A549 (cell line): Measurements from ENCODE around the gene DNAJB6.

Experiments used
- CBX2 ChIP-seq: fragments of 200-600 bp; sonication (generic); IDR thresholded peaks from 2 replicates; pipeline ENCODE4 v1.6.1; 2016; ENCODE audit warnings: low read depth, mild to moderate bottlenecking, borderline replicate concordance
- CHD2 ChIP-seq: fragments of 150-350 bp; IDR thresholded peaks from 2 replicates; pipeline ENCODE4 v1.6.1; 2014; ENCODE audit warnings: low read length; ENCODE audit not compliant: partially characterized antibody
- KDM1A ChIP-seq: fragments of 200-600 bp; sonication (generic); IDR thresholded peaks from 2 replicates; pipeline ENCODE4 v1.6.1; 2016; ENCODE audit warnings: low read depth, mild to moderate bottlenecking
- MYC ChIP-seq: IDR thresholded peaks from 2 replicates; pipeline ENCODE4 v1.6.1; 2012; ENCODE audit warnings: mild to moderate bottlenecking, inconsistent platforms, low read length, improper control_type of control experiment, borderline replicate concordance
- NFE2L2 ChIP-seq: fragments of 150-350 bp; conservative IDR thresholded peaks from 2 replicates; pipeline ENCODE4 v1.6.1; 2014; ENCODE audit warnings: low read length
- PHF8 ChIP-seq: fragments of 200-600 bp; sonication (generic); IDR thresholded peaks from 2 replicates; pipeline ENCODE4 v1.6.1; 2016; ENCODE audit warnings: low read depth, mild to moderate bottlenecking, antibody characterized with exemption, moderate library complexity, borderline replicate concordance
- POLR2A ChIP-seq: IDR thresholded peaks from 2 replicates; pipeline ENCODE4 v1.6.1; 2012; ENCODE audit warnings: mild to moderate bottlenecking, low read length
- POLR2AphosphoS2 ChIP-seq: conservative IDR thresholded peaks from 2 replicates; pipeline ENCODE4 v1.6.1; 2012; ENCODE audit warnings: low read length, improper control_type of control experiment, inconsistent platforms
- TP53 ChIP-seq: fragments of 250-450 bp; sonication (Bioruptor Pico); IDR thresholded peaks from 2 replicates; pipeline ENCODE4 v1.5.0; 2021; ENCODE audit warnings: mild to moderate bottlenecking, moderate library complexity
- ZNF302 ChIP-seq: fragments of 250-450 bp; sonication (Bioruptor Pico); IDR thresholded peaks from 2 replicates; pipeline ENCODE4 v1.9.0; 2021; ENCODE audit warnings: inconsistent platforms, mild to moderate bottlenecking, moderate library complexity
- TF ChIP-seq, protein P1 (sequence below): IDR thresholded peaks from 2 replicates; pipeline ENCODE4 v1.6.1; 2012
- TF ChIP-seq, protein P2 (sequence below): fragments of >200 bp; sonication (Bioruptor Twin); formaldehyde crosslinking; IDR thresholded peaks from 3 replicates; pipeline ENCODE4 v1.5.1; 2016
- TF ChIP-seq, protein P3 (sequence below): fragments of 200-600 bp; sonication (generic); IDR thresholded peaks from 2 replicates; pipeline ENCODE4 v1.6.1; 2016; ENCODE audit warnings: antibody characterized with exemption, mild to moderate bottlenecking, moderate library complexity

DNA sequence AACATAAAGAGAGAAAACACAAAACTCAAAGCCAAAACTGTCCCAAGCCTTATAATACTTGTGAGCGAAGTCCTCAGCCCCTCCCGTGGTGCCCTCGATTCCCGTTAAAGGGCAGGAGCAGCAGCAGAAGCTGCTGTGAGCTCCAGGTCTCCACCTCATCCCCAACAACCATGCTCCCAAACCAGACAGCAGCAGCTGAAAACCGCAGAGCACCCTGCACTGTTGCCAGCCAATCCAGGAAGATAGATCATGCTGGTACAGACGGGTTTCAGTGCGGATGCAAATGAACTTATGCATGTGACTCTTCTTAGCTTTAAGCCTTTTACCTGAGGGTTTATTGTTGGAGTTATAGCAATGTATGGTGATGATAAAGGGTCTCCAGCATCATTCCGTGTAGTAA lies 97.9 kb downstream of the DNAJB6 start:
- no peak for TF ChIP-seq TP53 (CRISPR knock-in tag)
- TF ChIP-seq, protein P1, sequence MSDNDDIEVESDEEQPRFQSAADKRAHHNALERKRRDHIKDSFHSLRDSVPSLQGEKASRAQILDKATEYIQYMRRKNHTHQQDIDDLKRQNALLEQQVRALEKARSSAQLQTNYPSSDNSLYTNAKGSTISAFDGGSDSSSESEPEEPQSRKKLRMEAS: no peak
- TF ChIP-seq, protein P2, sequence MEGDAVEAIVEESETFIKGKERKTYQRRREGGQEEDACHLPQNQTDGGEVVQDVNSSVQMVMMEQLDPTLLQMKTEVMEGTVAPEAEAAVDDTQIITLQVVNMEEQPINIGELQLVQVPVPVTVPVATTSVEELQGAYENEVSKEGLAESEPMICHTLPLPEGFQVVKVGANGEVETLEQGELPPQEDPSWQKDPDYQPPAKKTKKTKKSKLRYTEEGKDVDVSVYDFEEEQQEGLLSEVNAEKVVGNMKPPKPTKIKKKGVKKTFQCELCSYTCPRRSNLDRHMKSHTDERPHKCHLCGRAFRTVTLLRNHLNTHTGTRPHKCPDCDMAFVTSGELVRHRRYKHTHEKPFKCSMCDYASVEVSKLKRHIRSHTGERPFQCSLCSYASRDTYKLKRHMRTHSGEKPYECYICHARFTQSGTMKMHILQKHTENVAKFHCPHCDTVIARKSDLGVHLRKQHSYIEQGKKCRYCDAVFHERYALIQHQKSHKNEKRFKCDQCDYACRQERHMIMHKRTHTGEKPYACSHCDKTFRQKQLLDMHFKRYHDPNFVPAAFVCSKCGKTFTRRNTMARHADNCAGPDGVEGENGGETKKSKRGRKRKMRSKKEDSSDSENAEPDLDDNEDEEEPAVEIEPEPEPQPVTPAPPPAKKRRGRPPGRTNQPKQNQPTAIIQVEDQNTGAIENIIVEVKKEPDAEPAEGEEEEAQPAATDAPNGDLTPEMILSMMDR: no peak
- no peak for TF ChIP-seq CBX2
- TF ChIP-seq, protein P3, sequence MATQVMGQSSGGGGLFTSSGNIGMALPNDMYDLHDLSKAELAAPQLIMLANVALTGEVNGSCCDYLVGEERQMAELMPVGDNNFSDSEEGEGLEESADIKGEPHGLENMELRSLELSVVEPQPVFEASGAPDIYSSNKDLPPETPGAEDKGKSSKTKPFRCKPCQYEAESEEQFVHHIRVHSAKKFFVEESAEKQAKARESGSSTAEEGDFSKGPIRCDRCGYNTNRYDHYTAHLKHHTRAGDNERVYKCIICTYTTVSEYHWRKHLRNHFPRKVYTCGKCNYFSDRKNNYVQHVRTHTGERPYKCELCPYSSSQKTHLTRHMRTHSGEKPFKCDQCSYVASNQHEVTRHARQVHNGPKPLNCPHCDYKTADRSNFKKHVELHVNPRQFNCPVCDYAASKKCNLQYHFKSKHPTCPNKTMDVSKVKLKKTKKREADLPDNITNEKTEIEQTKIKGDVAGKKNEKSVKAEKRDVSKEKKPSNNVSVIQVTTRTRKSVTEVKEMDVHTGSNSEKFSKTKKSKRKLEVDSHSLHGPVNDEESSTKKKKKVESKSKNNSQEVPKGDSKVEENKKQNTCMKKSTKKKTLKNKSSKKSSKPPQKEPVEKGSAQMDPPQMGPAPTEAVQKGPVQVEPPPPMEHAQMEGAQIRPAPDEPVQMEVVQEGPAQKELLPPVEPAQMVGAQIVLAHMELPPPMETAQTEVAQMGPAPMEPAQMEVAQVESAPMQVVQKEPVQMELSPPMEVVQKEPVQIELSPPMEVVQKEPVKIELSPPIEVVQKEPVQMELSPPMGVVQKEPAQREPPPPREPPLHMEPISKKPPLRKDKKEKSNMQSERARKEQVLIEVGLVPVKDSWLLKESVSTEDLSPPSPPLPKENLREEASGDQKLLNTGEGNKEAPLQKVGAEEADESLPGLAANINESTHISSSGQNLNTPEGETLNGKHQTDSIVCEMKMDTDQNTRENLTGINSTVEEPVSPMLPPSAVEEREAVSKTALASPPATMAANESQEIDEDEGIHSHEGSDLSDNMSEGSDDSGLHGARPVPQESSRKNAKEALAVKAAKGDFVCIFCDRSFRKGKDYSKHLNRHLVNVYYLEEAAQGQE: no peak
- no peak for TF ChIP-seq POLR2AphosphoS2
- no peak for TF ChIP-seq POLR2A
- no peak for TF ChIP-seq ZNF302
- no peak for TF ChIP-seq PHF8
- TF ChIP-seq KDM1A: no peak
- TF ChIP-seq NFE2L2: no peak
- TF ChIP-seq MYC: no peak
- no peak for TF ChIP-seq CHD2
